GM12878 (cell line): ENCODE measurements around the gene TKTL1. TPM values are rescaled to one million over a fixed set of nuclear protein-coding genes. Genes with fewer than 3 reads are reported as not detected.
A peak's percentile ranks its signal among the peaks of the same experiment; 100 is the strongest.

ENCODE experiments used
- BHLHE40 ChIP-seq, 2 experiments: fragments of 450-650 bp in 1 of 2; IDR thresholded peaks; 2 replicates each; pipeline ENCODE4 v1.6.1; 2011 to 2017; ENCODE audit warnings: low read depth in 2 of 2, borderline replicate concordance in 1 of 2, improper control_type of control experiment in 1 of 2, low read length in 1 of 2, mild to moderate bottlenecking in 1 of 2
- CREB1 ChIP-seq: IDR thresholded peaks from 2 replicates; pipeline ENCODE4 v1.6.1; 2012; ENCODE audit warnings: low read depth, mild to moderate bottlenecking, inconsistent platforms
- GATAD2B ChIP-seq: fragments of 450-650 bp; conservative IDR thresholded peaks from 2 replicates; pipeline ENCODE4 v1.6.1; 2017; ENCODE audit warnings: low read depth, mild to moderate bottlenecking, moderate library complexity
- HDAC2 ChIP-seq: fragments of 200-600 bp; sonication (generic); IDR thresholded peaks from 2 replicates; pipeline ENCODE4 v1.6.1; 2017
- HDAC6 ChIP-seq: fragments of 200-600 bp; sonication (generic); IDR thresholded peaks from one replicate; pipeline ENCODE4 v1.8.0; 2017; ENCODE audit warnings: antibody characterized with exemption; ENCODE audit not compliant: unreplicated experiment
- MEF2B ChIP-seq: fragments of 450-650 bp; IDR thresholded peaks from 2 replicates; pipeline ENCODE4 v1.6.1; 2018; ENCODE audit warnings: mild to moderate bottlenecking, moderate library complexity; ENCODE audit not compliant: partially characterized antibody, poor library complexity, severe bottlenecking
- NFYA ChIP-seq: IDR thresholded peaks from 2 replicates; pipeline ENCODE4 v1.6.1; 2011; ENCODE audit warnings: low read depth, mild to moderate bottlenecking, low read length, improper control_type of control experiment, borderline replicate concordance
- NKRF ChIP-seq: fragments of 450-650 bp; conservative IDR thresholded peaks from 2 replicates; pipeline ENCODE4 v1.6.1; 2017; ENCODE audit warnings: mild to moderate bottlenecking, moderate library complexity
- PAX5 ChIP-seq: IDR thresholded peaks from 2 replicates; pipeline ENCODE4 v1.6.1; 2011; ENCODE audit warnings: low read depth, low read length, borderline replicate concordance
- PKNOX1 ChIP-seq: fragments of 450-650 bp; IDR thresholded peaks from 2 replicates; pipeline ENCODE4 v1.6.1; 2016; ENCODE audit warnings: mild to moderate bottlenecking
- SUPT20H ChIP-seq: IDR thresholded peaks from 2 replicates; pipeline ENCODE4 v1.6.1; 2011; ENCODE audit warnings: low read depth, mild to moderate bottlenecking, low read length, moderate library complexity, borderline replicate concordance; ENCODE audit not compliant: control insufficient read depth
- TAF1 ChIP-seq: IDR thresholded peaks from 2 replicates; pipeline ENCODE4 v1.6.1; 2011; ENCODE audit warnings: mild to moderate bottlenecking, low read depth, low read length, borderline replicate concordance
- USF1 ChIP-seq: IDR thresholded peaks from 2 replicates; pipeline ENCODE4 v1.6.1; 2011; ENCODE audit warnings: borderline replicate concordance, low read depth, mild to moderate bottlenecking, moderate library complexity, mixed read lengths, low read length; ENCODE audit not compliant: insufficient read depth; ENCODE audit errors: extremely low read length
- polyA plus RNA-seq, 11 experiments: library from polyadenylated mRNA; depleted of rRNA in 4 of 11; unstranded in 6 of 11; stranded (reverse) in 5 of 11; fragments of >200 nt; fragmentation: Nextera tagmentation in 4 of 11; fragmentation: Illumina TruSeq in 1 of 11; extraction: Ambion mirVana in 4 of 11; extraction: Trizol in 1 of 11; gene quantifications; 1 replicate in 1 of 11; 2 replicates in 10 of 11; pipeline versions ENCODE4 v1.2.1 to v1.2.3, GENCODE V29; 2011 to 2016; ENCODE audit warnings: inconsistent platforms in 2 of 11, missing spikeins in 2 of 11, low read depth in 1 of 11
- total RNA-seq, 4 experiments: library from RNA; depleted of rRNA in 3 of 4; stranded (reverse); fragments of >200 nt in 3 of 4; fragmentation: Illumina TruSeq in 1 of 4; extraction: Trizol in 1 of 4; gene quantifications; 2 replicates each; pipeline versions ENCODE4 v1.2.1 to v1.2.3, GENCODE V29; 2013 to 2021

The TKTL1 gene
- total and polyA plus RNA-seq, 10 of the 15 experiments (the other 5 are each of a cell fraction or from before 2014, with no cell fraction given): 0.01 to 0.07 TPM; not detected in 8

GRCh38 chrX:154378059-154378798, 82.6 kb downstream of the TKTL1 start (continued):
- TF ChIP-seq PKNOX1 (0 out of 2 replicates have a peak, but pooled peaks have one; percentile 2), USF1 (no peak), HDAC6 (peak; percentile 43), HDAC2 (no peak), SUPT20H (no peak), NKRF (peak; percentile 30; the same call in 1 of the 2 replicates), PAX5 (no peak), TAF1 (peak; percentile 26; the same call in 1 of the 2 replicates), MEF2B (no peak), BHLHE40 (IDR thresholded peaks at IDR 0.05; ENCODE audit: borderline replicate concordance in 1 of 2, low read depth in 2 of 2, low read length in 1 of 2) (peak in 1 of 2 experiments; percentile 80; a peak in 2 of 4 replicates), CREB1 (peak; percentile 71; the same call in 1 of the 2 replicates), GATAD2B (peak; percentile 56; the same call in 1 of the 2 replicates), NFYA (no peak)
